Neural progenitor cell (in vitro differentiated cells): Measurements from ENCODE around the gene IFFO2. TPM values are rescaled to one million over a fixed set of nuclear protein-coding genes. Genes with fewer than 3 reads are reported as not detected.
A peak's percentile ranks its signal among the peaks of the same experiment; 100 is the strongest.

Experiments
- DNase-seq: peaks from one replicate; pipeline ENCODE4 v3.0.0-alpha.2; 2016; ENCODE audit warnings: low spot score
- H2AFZ ChIP-seq: fragments of 200-600 bp; sonication (generic); replicated peaks from 2 replicates; pipeline ENCODE4 v1.6.1; 2016; ENCODE audit warnings: antibody characterized with exemption
- H3F3A ChIP-seq: fragments of 200-600 bp; sonication (generic); 2 replicates; pipeline ENCODE4 v1.6.1; 2016; ENCODE audit warnings: antibody characterized with exemption, low read depth
- H3K27ac ChIP-seq: fragments of 200-600 bp; sonication (generic); 2 replicates; pipeline ENCODE4 v1.5.1; 2016; ENCODE audit warnings: mild to moderate bottlenecking
- H3K27me3 ChIP-seq: fragments of 200-600 bp; sonication (generic); 2 replicates; pipeline ENCODE4 v1.6.1; 2016; ENCODE audit warnings: mild to moderate bottlenecking, moderate library complexity
- H3K36me3 ChIP-seq: fragments of 200-600 bp; sonication (generic); 2 replicates; pipeline ENCODE4 v1.5.1; 2016
- H3K4me1 ChIP-seq: fragments of 200-600 bp; sonication (generic); 2 replicates; pipeline ENCODE4 v1.6.1; 2016; ENCODE audit warnings: mixed run types
- H3K4me2 ChIP-seq: fragments of 200-600 bp; sonication (generic); 2 replicates; pipeline ENCODE4 v1.6.1; 2016
- H3K4me3 ChIP-seq: fragments of 200-600 bp; sonication (generic); 2 replicates; pipeline ENCODE4 v1.5.1; 2016
- H3K79me2 ChIP-seq: fragments of 200-600 bp; sonication (generic); 2 replicates; pipeline ENCODE4 v1.6.1; 2016; ENCODE audit warnings: low read depth
- H3K9ac ChIP-seq: fragments of 200-600 bp; sonication (generic); 2 replicates; pipeline ENCODE4 v1.6.1; 2016
- H3K9me3 ChIP-seq: fragments of 200-600 bp; sonication (generic); 2 replicates; pipeline ENCODE4 v1.5.1; 2016; ENCODE audit warnings: low read depth
- H4K20me1 ChIP-seq: fragments of 200-600 bp; sonication (generic); 2 replicates; pipeline ENCODE4 v1.6.1; 2016; ENCODE audit warnings: low read depth
- H3K27ac Mint-ChIP-seq: 3 replicates; pipeline ENCODE4 v1.8.0; 2021; ENCODE audit warnings: mixed read lengths
- H3K27me3 Mint-ChIP-seq: 2 replicates; pipeline ENCODE4 v1.8.0; 2022; ENCODE audit warnings: low read depth, mild to moderate bottlenecking, inconsistent platforms, moderate library complexity, mixed read lengths; ENCODE audit not compliant: insufficient read depth
- H3K36me3 Mint-ChIP-seq: 3 replicates; pipeline ENCODE4 v1.8.0; 2021; ENCODE audit warnings: mixed read lengths
- H3K4me1 Mint-ChIP-seq: 3 replicates; pipeline ENCODE4 v1.8.0; 2021; ENCODE audit warnings: mixed read lengths
- H3K4me3 Mint-ChIP-seq: 3 replicates; pipeline ENCODE4 v1.8.0; 2021; ENCODE audit warnings: mild to moderate bottlenecking, moderate library complexity, mixed read lengths
- H3K9me3 Mint-ChIP-seq: 3 replicates; pipeline ENCODE4 v1.8.0; 2020; ENCODE audit warnings: mixed read lengths
- CTCF ChIP-seq: fragments of 200-600 bp; sonication (generic); IDR thresholded peaks from 2 replicates; pipeline ENCODE4 v1.5.1; 2017; ENCODE audit warnings: antibody characterized with exemption, mild to moderate bottlenecking
- EZH2 ChIP-seq: fragments of 200-600 bp; sonication (generic); IDR thresholded peaks from 2 replicates; pipeline ENCODE4 v1.6.1; 2017; ENCODE audit warnings: antibody characterized with exemption, mild to moderate bottlenecking, moderate library complexity
- EZH2phosphoT487 ChIP-seq: fragments of 200-600 bp; sonication (generic); IDR thresholded peaks from 2 replicates; pipeline ENCODE4 v1.6.1; 2017; ENCODE audit warnings: antibody characterized with exemption
- total RNA-seq: library from RNA; depleted of rRNA; stranded (reverse); fragments of >200 nt; gene quantifications from 2 replicates; pipeline ENCODE4 v1.2.3, GENCODE V29; 2015; ENCODE audit warnings: low replicate concordance

Gene IFFO2
- total RNA-seq, 1 donor from 2014 or later = 0.65 TPM

GRCh38 chr1:18957532-18958300, 1.2 kb upstream of the IFFO2 start:
- H3K9me3 ChIP-seq = no peaks in the 10 kb centered on the region
- H3K9me3 Mint-ChIP-seq = no peaks in the 10 kb centered on the region
- peak overlapping the region; percentile 54 for H3K4me3 ChIP-seq
- H2AFZ ChIP-seq = peak overlapping the region; percentile 81
- H3K36me3 ChIP-seq = no peaks in the 10 kb centered on the region
- TF ChIP-seq EZH2 = no peak
- TF ChIP-seq EZH2phosphoT487 = no peak
- H3K4me1 ChIP-seq = no peaks in the 10 kb centered on the region
- H3K36me3 Mint-ChIP-seq = no peaks in the 10 kb centered on the region
- H3F3A ChIP-seq = peaks cover 17% of the 10 kb centered on the region
- H3K79me2 ChIP-seq = no peaks in the 10 kb centered on the region
- peaks cover 22% of the 10 kb centered on the region for H3K4me1 Mint-ChIP-seq
- peak overlapping the region; percentile 90 for H3K4me3 Mint-ChIP-seq
- H3K27me3 Mint-ChIP-seq = peaks cover 21% of the 10 kb centered on the region
- peaks cover 8% of the 10 kb centered on the region for H4K20me1 ChIP-seq
- H3K9ac ChIP-seq = no peak overlapping the region
- H3K27ac Mint-ChIP-seq = no peak overlapping the region
- no peak for DNase-seq
- H3K4me2 ChIP-seq = peak overlapping the region; percentile 88
- no peak overlapping the region for H3K27ac ChIP-seq
- H3K27me3 ChIP-seq = peaks cover 63% of the 10 kb centered on the region

GRCh38 chr1:18957136-18957521, 653 bp upstream of the IFFO2 start:
- peaks cover 8% of the 10 kb centered on the region for H4K20me1 ChIP-seq
- no peak overlapping the region for H3K27ac ChIP-seq
- H3F3A ChIP-seq = peaks cover 17% of the 10 kb centered on the region
- H3K9ac ChIP-seq = no peak overlapping the region
- Mint-ChIP-seq H3K4me1 (peaks cover 22% of the 10 kb centered on the region), H3K9me3 (no peaks in the 10 kb centered on the region), H3K4me3 (peak overlapping the region; percentile 90), H3K27ac (no peak overlapping the region), H3K27me3 (peaks cover 21% of the 10 kb centered on the region), H3K36me3 (no peaks in the 10 kb centered on the region)
- peak overlapping the region; percentile 88 for H3K4me2 ChIP-seq
- peaks cover 63% of the 10 kb centered on the region for H3K27me3 ChIP-seq
- H3K79me2 ChIP-seq = no peaks in the 10 kb centered on the region
- H3K9me3 ChIP-seq = no peaks in the 10 kb centered on the region
- peak overlapping the region; percentile 54 for H3K4me3 ChIP-seq
- H3K36me3 ChIP-seq = no peaks in the 10 kb centered on the region
- H2AFZ ChIP-seq = peak overlapping the region; percentile 81
- H3K4me1 ChIP-seq = no peaks in the 10 kb centered on the region
- DNase-seq = peak; percentile 60
- TF ChIP-seq EZH2 (no peak), EZH2phosphoT487 (no peak), CTCF (no peak)

- Mint-ChIP-seq H3K27ac (peak overlapping the region; percentile 37), H3K4me1 (peaks cover 29% of the 10 kb centered on the region), H3K4me3 (peak overlapping the region; percentile 88), H3K27me3 (peaks cover 22% of the 10 kb centered on the region), H3K9me3 (no peaks in the 10 kb centered on the region), H3K36me3 (no peaks in the 10 kb centered on the region)
- no peak overlapping the region for H2AFZ ChIP-seq
- peaks cover 5% of the 10 kb centered on the region for H3K4me1 ChIP-seq
- peaks cover 8% of the 10 kb centered on the region for H4K20me1 ChIP-seq
- no peaks in the 10 kb centered on the region for H3K36me3 ChIP-seq
- DNase-seq = peak; percentile 74
- no peaks in the 10 kb centered on the region for H3K9me3 ChIP-seq
- peaks cover 63% of the 10 kb centered on the region for H3K27me3 ChIP-seq
- TF ChIP-seq EZH2 (peak; percentile 80), EZH2phosphoT487 (peak; percentile 79), CTCF (no peak)
- no peak overlapping the region for H3K9ac ChIP-seq
- no peaks in the 10 kb centered on the region for H3K79me2 ChIP-seq
- H3K4me2 ChIP-seq = peak overlapping the region; percentile 84
- peak overlapping the region; percentile 54 for H3K4me3 ChIP-seq
- H3K27ac ChIP-seq = no peak overlapping the region
- H3F3A ChIP-seq = peaks cover 17% of the 10 kb centered on the region
Observed at GRCh38 chr1:18955441-18956192, 859 bp downstream of the IFFO2 start.
